ENCODE data around the gene NFASC. TPM values are rescaled to one million over a fixed set of nuclear protein-coding genes. Genes with fewer than 3 reads are reported as not detected.

NFASC gene
- total RNA-seq, 1 experiment from 2014 or later = 20.1 TPM

GRCh38 chr1:204904228-204904810 is 33.7 kb downstream of the NFASC start (continued):
- no peak for TF ChIP-seq ATF6 (CRISPR knock-in tag; IDR thresholded peaks at IDR 0.05)
- no peak for TF ChIP-seq ZNF263 (CRISPR knock-in tag; IDR thresholded peaks at IDR 0.05; ENCODE audit: low read depth)
- no peak for TF ChIP-seq ATF2 (CRISPR knock-in tag; IDR thresholded peaks at IDR 0.05; ENCODE audit: borderline replicate concordance, low read depth)

GRCh38 chr1:204909109-204909508 is 38.4 kb downstream of the NFASC start:
- ChIA-PET POLR2A (no interaction called here), CTCF (no interaction called here)
- H3K27ac Mint-ChIP-seq = no peak overlapping the region
- H3K9me3 Mint-ChIP-seq = peaks cover 10% of the 10 kb centered on the region
- H3K4me1 Mint-ChIP-seq = peaks cover 5% of the 10 kb centered on the region
- H3K27me3 Mint-ChIP-seq (ENCODE audit: low read depth) = no peaks in the 10 kb centered on the region
- TF ChIP-seq CBFB (CRISPR knock-in tag; IDR thresholded peaks at IDR 0.05; ENCODE audit: low read depth) = no peak
- no peak for TF ChIP-seq CREM (CRISPR knock-in tag; IDR thresholded peaks at IDR 0.05)
- TF ChIP-seq E2F4 (CRISPR knock-in tag; IDR thresholded peaks at IDR 0.05; ENCODE audit: borderline replicate concordance, low read depth) = no peak
- TF ChIP-seq USF2 (CRISPR knock-in tag; IDR thresholded peaks at IDR 0.05) = no peak
- no peak for TF ChIP-seq CTCF (IDR thresholded peaks at IDR 0.05)
- no peak for TF ChIP-seq ZNF317 (CRISPR knock-in tag; IDR thresholded peaks at IDR 0.05; ENCODE audit: borderline replicate concordance, low read depth)
- no peak for TF ChIP-seq JAZF1 (CRISPR knock-in tag; IDR thresholded peaks at IDR 0.05)
- TF ChIP-seq ZNF512 (CRISPR knock-in tag; IDR thresholded peaks at IDR 0.05; ENCODE audit: borderline replicate concordance) = no peak
- TF ChIP-seq HMGA2 (CRISPR knock-in tag; IDR thresholded peaks at IDR 0.05) = no peak
- TF ChIP-seq FOXP4 (CRISPR knock-in tag; IDR thresholded peaks at IDR 0.05) = no peak
- TF ChIP-seq PRDM15 (CRISPR knock-in tag; IDR thresholded peaks at IDR 0.05) = no peak
- TF ChIP-seq ERG (CRISPR knock-in tag; IDR thresholded peaks at IDR 0.05) = no peak
- no peak for TF ChIP-seq ATF3 (CRISPR knock-in tag; conservative IDR thresholded peaks at IDR 0.05)
- no peak for TF ChIP-seq NFATC4 (CRISPR knock-in tag; IDR thresholded peaks at IDR 0.05)
- no peak for TF ChIP-seq SP1 (CRISPR knock-in tag; conservative IDR thresholded peaks at IDR 0.05)
- DNase-seq (ENCODE audit: low spot score) (no peak), ATAC-seq (no peak)
- peaks cover 1% of the 10 kb centered on the region; the same call in 1 of the 2 replicates for H3K36me3 Mint-ChIP-seq
- no peak overlapping the region for H3K4me3 Mint-ChIP-seq

All from WTC11 (cell line).